ENCODE data around the gene GPR33. TPM values are rescaled to one million over a fixed set of nuclear protein-coding genes. Genes with fewer than 3 reads are reported as not detected.

The GPR33 gene, protein sequence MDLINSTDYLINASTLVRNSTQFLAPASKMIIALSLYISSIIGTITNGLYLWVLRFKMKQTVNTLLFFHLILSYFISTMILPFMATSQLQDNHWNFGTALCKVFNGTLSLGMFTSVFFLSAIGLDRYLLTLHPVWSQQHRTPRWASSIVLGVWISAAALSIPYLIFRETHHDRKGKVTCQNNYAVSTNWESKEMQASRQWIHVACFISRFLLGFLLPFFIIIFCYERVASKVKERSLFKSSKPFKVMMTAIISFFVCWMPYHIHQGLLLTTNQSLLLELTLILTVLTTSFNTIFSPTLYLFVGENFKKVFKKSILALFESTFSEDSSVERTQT
- not detected in 5 replicates for total RNA-seq (2022; extraction: Qiagen RNA extraction)

GRCh38 chr14:31487886-31488285 lies at the start of gene GPR33:
Gene GPR33 (minus strand): TSS chr14:31488039. CDS start chr14:31483965, 4,074 bp downstream.

DNA sequence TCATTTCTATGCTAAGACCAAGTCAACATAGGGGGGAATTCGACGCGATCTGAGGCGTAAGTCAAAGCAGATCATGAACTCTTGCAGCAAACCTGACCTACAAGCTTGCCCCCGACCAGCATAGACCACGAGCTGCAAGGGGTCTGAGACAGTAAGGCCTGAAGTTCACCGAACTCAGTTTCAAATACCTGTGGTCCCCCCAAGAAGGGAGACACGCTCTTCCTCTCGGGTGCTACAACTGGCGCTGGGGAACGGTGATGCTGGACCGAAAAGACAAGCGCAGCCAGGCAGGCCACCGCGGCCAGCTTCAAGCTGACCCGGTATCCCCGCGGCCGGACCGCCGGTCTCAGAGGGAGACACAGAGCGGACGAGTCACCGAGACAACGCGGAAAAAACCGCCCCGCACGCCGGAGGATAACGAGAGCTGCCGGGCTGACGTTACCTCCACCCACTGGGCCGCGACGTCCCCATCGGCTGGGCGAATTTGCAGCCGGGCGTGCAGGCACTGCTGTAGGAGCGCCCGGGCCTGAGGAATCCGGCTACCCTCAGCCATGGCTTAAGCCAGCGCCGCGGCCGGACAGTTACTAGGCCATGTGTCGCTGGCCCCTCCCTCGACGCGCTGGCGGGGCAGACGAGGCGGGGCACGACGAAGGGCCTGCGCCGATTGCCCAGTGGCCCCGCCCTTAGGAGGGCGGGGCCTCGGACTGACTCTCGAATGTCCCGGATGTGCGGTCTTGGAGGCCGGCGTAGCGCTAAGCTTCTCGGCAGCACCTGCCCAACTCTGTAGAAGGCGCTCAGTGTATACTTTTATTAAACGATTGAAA lies 30.8 kb downstream of the GPR33 start, which contains the start of gene DTD2:
DTD2 (minus strand) TSS at position 666 of the 824 bp plus-strand sequence; CDS start at position 553, 113 bp downstream.

Other genes starting within 250 kb of the GPR33 start
- gene HEATR5A, start 67.5 kb downstream of the GPR33 start, total RNA-seq (2022; extraction: Qiagen RNA extraction), result 14.9 to 19.2 TPM (median 17.5 TPM) in 5 replicates
- 11.8 to 20.7 TPM (median 15.1 TPM) in 5 replicates for gene DTD2, start 30.5 kb downstream of the GPR33 start, total RNA-seq (2022; extraction: Qiagen RNA extraction)
- gene NUBPL, start 73.4 kb upstream of the GPR33 start, total RNA-seq (2022; extraction: Qiagen RNA extraction), result 7.4 to 9.9 TPM (median 7.9 TPM) in 5 replicates